ENCODE data around the gene PGAP3. TPM values are rescaled to one million over a fixed set of nuclear protein-coding genes. Genes with fewer than 3 reads are reported as not detected.

The PGAP3 gene
- total and polyA plus RNA-seq, 3 experiments from 2014 or later = 11.8 to 22.4 (median 12.1) TPM

- no peaks in the 10 kb centered on the region for H3K9me3 ChIP-seq (ENCODE audit: low read length)
- no peak overlapping the region for H3K4me3 Mint-ChIP-seq
- H3K27ac ChIP-seq (ENCODE audit: low read depth, low read length) = no peak overlapping the region
- POLR2A ChIA-PET = no interaction called here
- no peaks in the 10 kb centered on the region for H3K27me3 Mint-ChIP-seq
- H3K36me3 Mint-ChIP-seq = peaks cover 0 to 19% (median 0%) of the 10 kb centered on the region in 3 donors
- H3K4me1 Mint-ChIP-seq = peaks cover 55 to 83% (median 69%) of the 10 kb centered on the region in 3 donors
- peaks cover 60% of the 10 kb centered on the region for H3K4me1 ChIP-seq (ENCODE audit: insufficient read depth, low read length)
- no peak for DNase-seq
- H3K4me3 ChIP-seq (ENCODE audit: low read length) = no peak overlapping the region
- H3K36me3 ChIP-seq (ENCODE audit: insufficient read depth, low read length) = no peaks in the 10 kb centered on the region
- no peaks in the 10 kb centered on the region for H3K9me3 Mint-ChIP-seq
- no peaks in the 10 kb centered on the region for H3K27me3 ChIP-seq (ENCODE audit: insufficient read depth, low read length, poor library complexity, severe bottlenecking)
- H3K27ac Mint-ChIP-seq = peak overlapping the region in 5 of 8 donors; percentile 38 to 66 (median 61)
- CTCF ChIA-PET = interaction anchor here (1.5 to 2.8 kb wide), 2 partner anchors 11 to 21 kb away, joined by 3 to 10 read pairs; no protein-coding TSS in a partner anchor
Observed at GRCh38 chr17:39643271-39643670, 44.6 kb downstream of the PGAP3 start.

GRCh38 chr17:39642291-39643074, 45.4 kb downstream of the PGAP3 start:
- CTCF ChIA-PET = interaction anchor here (1.5 kb wide), 1 partner anchor 11 kb away, joined by 3 read pairs; no protein-coding TSS in a partner anchor
- Mint-ChIP-seq H3K27ac (peak overlapping the region in 6 of 8 donors; percentile 38 to 92 (median 64)), H3K27me3 (no peaks in the 10 kb centered on the region), H3K9me3 (no peaks in the 10 kb centered on the region), H3K4me3 (peak overlapping the region in 2 of 7 donors; percentile 2 to 44), H3K4me1 (peaks cover 63 to 88% (median 77%) of the 10 kb centered on the region in 3 donors), H3K36me3 (peaks cover 0 to 23% (median 0%) of the 10 kb centered on the region in 3 donors)
- no peak overlapping the region for H3K4me3 ChIP-seq (ENCODE audit: low read length)
- POLR2A ChIA-PET = no interaction called here
- no peaks in the 10 kb centered on the region for H3K36me3 ChIP-seq (ENCODE audit: insufficient read depth, low read length)
- no peaks in the 10 kb centered on the region for H3K27me3 ChIP-seq (ENCODE audit: insufficient read depth, low read length, poor library complexity, severe bottlenecking)
- H3K27ac ChIP-seq (ENCODE audit: low read depth, low read length) = no peak overlapping the region
- DNase-seq = no peak
- H3K9me3 ChIP-seq (ENCODE audit: low read length) = no peaks in the 10 kb centered on the region
- peaks cover 67% of the 10 kb centered on the region for H3K4me1 ChIP-seq (ENCODE audit: insufficient read depth, low read length)

DNA sequence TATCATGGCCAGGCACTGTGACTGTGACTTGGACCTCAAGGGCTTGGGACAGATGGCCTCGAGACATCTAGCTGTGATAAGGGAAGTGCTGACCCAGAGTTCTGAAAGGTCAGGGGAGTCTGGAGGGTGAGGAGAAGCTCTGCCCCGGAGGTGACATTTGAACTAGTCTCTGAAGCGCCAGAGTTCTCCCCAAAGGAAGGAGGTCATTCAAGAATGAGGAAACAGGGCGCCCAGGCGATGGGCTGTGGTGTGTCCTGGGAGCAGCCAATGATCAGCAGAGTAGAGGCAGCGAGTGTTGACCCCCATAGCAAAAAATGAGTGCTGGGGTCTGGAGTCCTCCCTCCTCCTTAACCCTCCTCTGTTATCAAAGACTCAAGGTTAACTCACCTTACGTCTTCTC, 46.0 kb downstream of the PGAP3 start:
- Mint-ChIP-seq H3K36me3 (peaks cover 0 to 26% (median 0%) of the 10 kb centered on the region in 3 donors), H3K9me3 (no peaks in the 10 kb centered on the region), H3K27me3 (no peaks in the 10 kb centered on the region), H3K27ac (peak overlapping the region in 3 of 8 donors; percentile 10 to 84 (median 26)), H3K4me1 (peaks cover 66 to 86% (median 79%) of the 10 kb centered on the region in 3 donors), H3K4me3 (no peak overlapping the region)
- Histone ChIP-seq H3K9me3 (ENCODE audit: low read length) (no peaks in the 10 kb centered on the region), H3K27me3 (ENCODE audit: insufficient read depth, low read length, poor library complexity, severe bottlenecking) (no peaks in the 10 kb centered on the region), H3K4me3 (ENCODE audit: low read length) (peak overlapping the region; percentile 8), H3K36me3 (ENCODE audit: insufficient read depth, low read length) (no peaks in the 10 kb centered on the region), H3K27ac (ENCODE audit: low read depth, low read length) (no peak overlapping the region), H3K4me1 (ENCODE audit: insufficient read depth, low read length) (peaks cover 67% of the 10 kb centered on the region)
- no peak for DNase-seq
- ChIA-PET CTCF (interaction anchor here (1.4 to 5.1 kb wide), 2 partner anchors 11 to 19 kb away, joined by 5 to 34 read pairs; no protein-coding TSS in a partner anchor), POLR2A (no interaction called here)

DNA sequence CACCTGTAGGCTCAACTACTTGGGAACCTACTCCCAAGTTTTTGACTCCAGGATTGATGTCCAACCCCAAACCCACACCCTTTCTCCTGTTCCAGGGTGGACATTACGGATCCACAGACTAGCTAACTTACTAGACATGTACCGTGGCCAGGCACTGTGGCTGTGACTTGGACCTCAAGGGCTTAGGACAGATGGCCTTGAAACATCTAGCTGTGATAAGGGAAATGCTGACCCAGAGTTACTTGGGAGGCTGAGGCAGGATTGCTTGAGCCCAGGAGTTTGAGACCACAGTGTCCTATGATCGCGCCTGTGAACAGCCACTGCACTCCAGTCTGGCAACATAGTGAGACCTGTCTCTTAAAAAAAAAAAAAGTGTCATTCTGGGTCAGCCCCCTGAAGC, 46.8 kb downstream of the PGAP3 start:
- Mint-ChIP-seq H3K4me3 (peak overlapping the region in 1 of 7 donors; percentile 8), H3K27me3 (no peaks in the 10 kb centered on the region), H3K27ac (peak overlapping the region in 1 of 8 donors; percentile 73), H3K4me1 (peaks cover 73 to 91% (median 84%) of the 10 kb centered on the region in 3 donors), H3K36me3 (peaks cover 0 to 26% (median 0%) of the 10 kb centered on the region in 3 donors), H3K9me3 (no peaks in the 10 kb centered on the region)
- peak overlapping the region; percentile 8 for H3K4me3 ChIP-seq (ENCODE audit: low read length)
- no peaks in the 10 kb centered on the region for H3K27me3 ChIP-seq (ENCODE audit: insufficient read depth, low read length, poor library complexity, severe bottlenecking)
- ChIA-PET POLR2A (no interaction called here), CTCF (interaction anchor here (1.0 to 5.1 kb wide), 3 partner anchors 12 to 19 kb away, joined by 4 to 34 read pairs (median 5); no protein-coding TSS in a partner anchor)
- no peaks in the 10 kb centered on the region for H3K9me3 ChIP-seq (ENCODE audit: low read length)
- H3K27ac ChIP-seq (ENCODE audit: low read depth, low read length) = no peak overlapping the region
- no peak for DNase-seq
- H3K4me1 ChIP-seq (ENCODE audit: insufficient read depth, low read length) = peaks cover 75% of the 10 kb centered on the region
- no peaks in the 10 kb centered on the region for H3K36me3 ChIP-seq (ENCODE audit: insufficient read depth, low read length)

DNA sequence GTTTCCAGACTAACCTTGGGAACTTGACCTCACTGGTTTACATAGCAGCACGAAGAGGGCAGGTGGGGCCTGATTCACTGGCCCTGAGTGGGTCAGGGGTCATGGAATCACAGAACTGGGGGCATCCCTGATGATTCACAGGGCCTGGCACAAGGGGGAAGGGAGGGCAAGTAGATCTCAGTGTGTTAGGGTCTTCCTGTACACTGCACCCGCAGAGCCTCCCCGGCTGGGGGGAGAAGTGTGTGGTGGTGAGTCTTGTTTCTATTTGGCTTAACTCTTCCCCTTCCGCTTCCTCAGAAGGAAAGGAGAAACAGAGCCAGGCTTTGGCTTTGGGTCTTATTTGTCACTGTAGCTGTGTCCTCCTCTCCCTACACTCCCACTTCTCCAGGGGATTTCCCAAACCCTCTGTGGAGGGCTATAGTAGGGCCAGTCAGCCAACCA, 47.2 kb downstream of the PGAP3 start:
- H3K36me3 Mint-ChIP-seq = peaks cover 0 to 26% (median 0%) of the 10 kb centered on the region in 3 donors
- peak overlapping the region in 4 of 8 donors; percentile 32 to 78 (median 52) for H3K27ac Mint-ChIP-seq
- H3K4me1 Mint-ChIP-seq = peaks cover 74 to 93% (median 83%) of the 10 kb centered on the region in 3 donors

GRCh38 chr17:39639566-39640458, 48.0 kb downstream of the PGAP3 start:
- CTCF ChIA-PET = interaction anchor here (1.0 to 5.1 kb wide), 2 partner anchors 13 to 18 kb away, joined by 4 to 34 read pairs; no protein-coding TSS in a partner anchor

More for the DNA sequence above, 47.2 kb downstream of the PGAP3 start:
- no peak for DNase-seq
- Mint-ChIP-seq H3K27me3 (no peaks in the 10 kb centered on the region), H3K4me3 (peak overlapping the region in 4 of 7 donors; percentile 35 to 59 (median 54)), H3K9me3 (no peaks in the 10 kb centered on the region)
- H3K27ac ChIP-seq (ENCODE audit: low read depth, low read length) = no peak overlapping the region
- H3K9me3 ChIP-seq (ENCODE audit: low read length) = no peaks in the 10 kb centered on the region
- H3K27me3 ChIP-seq (ENCODE audit: insufficient read depth, low read length, poor library complexity, severe bottlenecking) = no peaks in the 10 kb centered on the region
- ChIA-PET POLR2A (no interaction called here), CTCF (interaction anchor here (1.0 to 5.1 kb wide), 3 partner anchors 12 to 19 kb away, joined by 4 to 34 read pairs (median 5); no protein-coding TSS in a partner anchor)
- H3K4me3 ChIP-seq (ENCODE audit: low read length) = no peak overlapping the region
- no peaks in the 10 kb centered on the region for H3K36me3 ChIP-seq (ENCODE audit: insufficient read depth, low read length)
- peaks cover 78% of the 10 kb centered on the region for H3K4me1 ChIP-seq (ENCODE audit: insufficient read depth, low read length)

GRCh38 chr17:39639043-39639442, 48.8 kb downstream of the PGAP3 start:
- Mint-ChIP-seq H3K27ac (peak overlapping the region in 5 of 8 donors; percentile 28 to 98 (median 82)), H3K4me3 (peak overlapping the region; percentile 28 to 93 (median 54)), H3K36me3 (peaks cover 0 to 21% (median 0%) of the 10 kb centered on the region in 3 donors), H3K9me3 (no peaks in the 10 kb centered on the region), H3K4me1 (peaks cover 70 to 88% (median 80%) of the 10 kb centered on the region in 3 donors), H3K27me3 (no peaks in the 10 kb centered on the region)
- Histone ChIP-seq H3K9me3 (ENCODE audit: low read length) (no peaks in the 10 kb centered on the region), H3K4me3 (ENCODE audit: low read length) (no peak overlapping the region), H3K4me1 (ENCODE audit: insufficient read depth, low read length) (peaks cover 74% of the 10 kb centered on the region), H3K36me3 (ENCODE audit: insufficient read depth, low read length) (no peaks in the 10 kb centered on the region), H3K27ac (ENCODE audit: low read depth, low read length) (no peak overlapping the region), H3K27me3 (ENCODE audit: insufficient read depth, low read length, poor library complexity, severe bottlenecking) (no peaks in the 10 kb centered on the region)
- ChIA-PET CTCF (interaction anchor here (5.1 to 10.7 kb wide), 2 partner anchors 14 to 17 kb away, joined by 34 to 161 read pairs; partner anchors contain the start of gene PPP1R1B), POLR2A (no interaction called here)
- DNase-seq = no peak

More at GRCh38 chr17:39639566-39640458, 48.0 kb downstream of the PGAP3 start:
- Mint-ChIP-seq H3K9me3 (no peaks in the 10 kb centered on the region), H3K4me1 (peaks cover 70 to 89% (median 80%) of the 10 kb centered on the region in 3 donors), H3K27me3 (no peaks in the 10 kb centered on the region), H3K36me3 (peaks cover 0 to 22% (median 0%) of the 10 kb centered on the region in 3 donors), H3K4me3 (peak overlapping the region; percentile 34 to 77 (median 57)), H3K27ac (peak overlapping the region in 7 of 8 donors; percentile 28 to 88 (median 70))
- no peaks in the 10 kb centered on the region for H3K36me3 ChIP-seq (ENCODE audit: insufficient read depth, low read length)
- H3K27ac ChIP-seq (ENCODE audit: low read depth, low read length) = no peak overlapping the region
- H3K4me3 ChIP-seq (ENCODE audit: low read length) = no peak overlapping the region
- H3K27me3 ChIP-seq (ENCODE audit: insufficient read depth, low read length, poor library complexity, severe bottlenecking) = no peaks in the 10 kb centered on the region
- H3K9me3 ChIP-seq (ENCODE audit: low read length) = no peaks in the 10 kb centered on the region
- peaks cover 78% of the 10 kb centered on the region for H3K4me1 ChIP-seq (ENCODE audit: insufficient read depth, low read length)
- POLR2A ChIA-PET = no interaction called here
- DNase-seq = no peak

Measured in CD8-positive, alpha-beta memory T cell (primary cell).